ENCODE measurements around the gene NBEA.

Gene NBEA

GRCh38 chr13:35561540-35561939 lies 619.5 kb downstream of the NBEA start:
- TF ChIP-seq, protein P1, sequence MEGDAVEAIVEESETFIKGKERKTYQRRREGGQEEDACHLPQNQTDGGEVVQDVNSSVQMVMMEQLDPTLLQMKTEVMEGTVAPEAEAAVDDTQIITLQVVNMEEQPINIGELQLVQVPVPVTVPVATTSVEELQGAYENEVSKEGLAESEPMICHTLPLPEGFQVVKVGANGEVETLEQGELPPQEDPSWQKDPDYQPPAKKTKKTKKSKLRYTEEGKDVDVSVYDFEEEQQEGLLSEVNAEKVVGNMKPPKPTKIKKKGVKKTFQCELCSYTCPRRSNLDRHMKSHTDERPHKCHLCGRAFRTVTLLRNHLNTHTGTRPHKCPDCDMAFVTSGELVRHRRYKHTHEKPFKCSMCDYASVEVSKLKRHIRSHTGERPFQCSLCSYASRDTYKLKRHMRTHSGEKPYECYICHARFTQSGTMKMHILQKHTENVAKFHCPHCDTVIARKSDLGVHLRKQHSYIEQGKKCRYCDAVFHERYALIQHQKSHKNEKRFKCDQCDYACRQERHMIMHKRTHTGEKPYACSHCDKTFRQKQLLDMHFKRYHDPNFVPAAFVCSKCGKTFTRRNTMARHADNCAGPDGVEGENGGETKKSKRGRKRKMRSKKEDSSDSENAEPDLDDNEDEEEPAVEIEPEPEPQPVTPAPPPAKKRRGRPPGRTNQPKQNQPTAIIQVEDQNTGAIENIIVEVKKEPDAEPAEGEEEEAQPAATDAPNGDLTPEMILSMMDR (IDR thresholded peaks at IDR 0.05) = no peak

GRCh38 chr13:35565273-35565672 lies 623.2 kb downstream of the NBEA start:
- TF ChIP-seq, protein P1 (IDR thresholded peaks at IDR 0.05) = no peak

DNA sequence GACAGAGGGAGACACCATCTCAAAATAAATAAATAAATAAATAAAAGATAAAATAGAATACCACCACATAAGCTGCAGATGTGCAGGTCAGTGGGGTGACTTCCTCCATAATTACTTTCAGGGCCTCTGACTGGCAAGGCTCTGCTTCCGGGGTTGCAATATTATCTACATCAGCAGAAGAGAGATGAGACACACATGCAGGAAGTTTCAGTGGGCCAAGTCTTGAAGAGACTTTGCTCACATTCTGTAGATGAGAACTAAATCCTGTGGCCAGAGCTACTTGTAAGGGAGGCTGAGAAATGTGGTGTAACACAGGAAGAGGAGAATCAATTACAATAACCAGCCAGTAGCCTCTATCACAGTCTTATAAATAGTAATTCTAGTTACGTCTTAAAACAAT lies 624.3 kb downstream of the NBEA start:
- TF ChIP-seq, protein P1 (IDR thresholded peaks at IDR 0.05) = no peak

- TF ChIP-seq, protein P1 (IDR thresholded peaks at IDR 0.05) = no peak
These were observed 625.4 kb downstream of the NBEA start for GRCh38 chr13:35567406-35567980.

DNA sequence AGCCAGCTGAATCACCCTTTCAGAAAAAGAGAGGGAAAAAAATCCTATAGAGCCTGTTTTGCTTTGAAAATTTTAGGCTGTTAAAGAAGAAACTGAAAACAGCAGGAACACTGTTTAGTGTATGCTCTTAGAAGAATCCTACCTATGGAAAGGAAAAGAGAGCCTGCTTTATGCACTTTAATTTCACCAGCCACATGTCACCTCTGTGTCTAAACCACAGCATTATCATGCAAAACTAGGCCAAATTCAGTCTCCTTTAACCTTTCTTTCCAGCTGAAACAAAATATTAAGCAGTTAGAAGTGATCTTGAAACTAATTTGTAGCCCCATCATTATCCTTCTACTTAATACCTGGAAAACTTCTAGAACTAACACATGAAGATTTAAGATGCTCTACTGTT lies 631.6 kb downstream of the NBEA start:
- TF ChIP-seq, protein P1 (IDR thresholded peaks at IDR 0.05) = no peak

DNA sequence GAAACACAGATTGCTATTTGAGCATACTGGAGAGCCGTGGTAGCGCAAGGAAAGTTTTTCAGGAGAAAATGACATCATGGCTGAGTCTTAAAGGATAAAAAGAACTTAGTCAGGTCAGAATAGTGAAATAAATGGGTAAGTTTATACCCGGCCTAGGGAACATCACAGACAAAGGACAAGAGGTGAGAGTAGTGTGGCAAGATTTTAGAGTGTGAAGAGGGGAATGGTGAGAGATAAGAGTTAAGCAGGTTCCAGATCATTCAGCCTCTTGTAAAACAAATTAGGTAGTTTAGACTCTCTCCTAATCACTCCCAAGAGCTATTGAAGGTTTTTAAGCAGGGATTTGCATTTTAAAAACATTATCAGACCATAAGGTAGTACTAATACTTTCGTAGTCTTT lies 650.4 kb downstream of the NBEA start:
- TF ChIP-seq, protein P1 (IDR thresholded peaks at IDR 0.05) = no peak

DNA sequence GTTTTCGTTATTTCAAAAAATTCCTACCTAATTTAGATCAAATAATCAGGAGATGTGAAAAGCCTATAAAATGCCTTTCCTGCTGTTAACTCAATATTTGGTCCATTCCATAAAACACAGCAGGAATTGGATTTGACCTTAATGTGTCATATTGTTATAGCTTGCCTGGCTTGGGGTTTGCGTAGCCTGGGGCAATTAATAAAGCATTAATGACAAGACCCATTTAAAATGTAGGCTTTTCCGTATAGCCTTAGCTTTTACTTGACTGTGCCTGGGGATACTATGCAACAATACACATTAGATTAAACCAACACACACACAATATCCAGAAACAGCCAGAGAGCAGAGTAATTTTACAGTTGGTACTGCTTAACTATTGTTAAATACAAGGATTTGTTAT lies 651.6 kb downstream of the NBEA start:
- TF ChIP-seq, protein P1 (IDR thresholded peaks at IDR 0.05) = no peak

- TF ChIP-seq, protein P1 (IDR thresholded peaks at IDR 0.05) = no peak
These were observed 652.0 kb downstream of the NBEA start for GRCh38 chr13:35594096-35594495.

Measured in LNCAP (cell line).